K562 (cell line): ENCODE data around the gene TSEN34. TPM values are rescaled to one million over a fixed set of nuclear protein-coding genes. Genes with fewer than 3 reads are reported as not detected.

Source experiments
- CAMTA2 ChIP-seq: fragments of 250-450 bp; sonication (Bioruptor Pico); conservative IDR thresholded peaks from 2 replicates; pipeline ENCODE4 v1.5.1; 2022
- CHCHD3 ChIP-seq: fragments of 250-450 bp; sonication (Bioruptor Pico); IDR thresholded peaks from 2 replicates; pipeline ENCODE4 v2.1.2; 2022; ENCODE audit warnings: mild to moderate bottlenecking
- CHD2 ChIP-seq: IDR thresholded peaks from 2 replicates; pipeline ENCODE4 v1.6.1; 2011; ENCODE audit warnings: low read depth, low read length
- ETS1 ChIP-seq: conservative IDR thresholded peaks from 2 replicates; pipeline ENCODE4 v1.6.1; 2011; ENCODE audit warnings: low read depth, mild to moderate bottlenecking, low read length; ENCODE audit not compliant: control insufficient read depth
- HLTF ChIP-seq: fragments of 450-650 bp; IDR thresholded peaks from 2 replicates; pipeline ENCODE4 v1.6.1; 2016
- JUNB ChIP-seq: fragments of 450-650 bp; formaldehyde crosslinking; conservative IDR thresholded peaks from 2 replicates; pipeline ENCODE4 v1.4.0; 2020; ENCODE audit warnings: mild to moderate bottlenecking
- KLF13 ChIP-seq: fragments of 450-650 bp; IDR thresholded peaks from 2 replicates; pipeline ENCODE4 v1.6.1; 2016; ENCODE audit warnings: missing genetic modification characterization, low read depth, mild to moderate bottlenecking, missing compliant biosample characterization, moderate library complexity, borderline replicate concordance
- ZNF592 ChIP-seq: fragments of 450-650 bp; IDR thresholded peaks from 2 replicates; pipeline ENCODE4 v1.6.1; 2017; ENCODE audit warnings: antibody characterized with exemption, mild to moderate bottlenecking
- ZSCAN32 ChIP-seq: fragments of 450-650 bp; formaldehyde crosslinking; IDR thresholded peaks from 2 replicates; pipeline ENCODE4 v1.4.0; 2020; ENCODE audit warnings: mild to moderate bottlenecking, moderate library complexity
- polyA plus RNA-seq, 8 experiments: library from polyadenylated mRNA; depleted of rRNA in 4 of 8; stranded (reverse) in 5 of 8; unstranded in 3 of 8; fragments of >200 nt; fragmentation: Nextera tagmentation in 2 of 8; fragmentation: Illumina TruSeq in 1 of 8; extraction: Ambion mirVana in 2 of 8; extraction: Trizol in 1 of 8; gene quantifications; 2 replicates each; pipeline versions ENCODE4 v1.2.1 to v1.2.3, GENCODE V29; 2011 to 2014; ENCODE audit warnings: inconsistent platforms in 1 of 8, missing spikeins in 1 of 8
- total RNA-seq, 7 experiments: library from RNA; depleted of rRNA in 6 of 7; stranded (reverse); fragments of >200 nt in 6 of 7; fragmentation: Illumina TruSeq in 2 of 7; extraction: Trizol in 2 of 7; gene quantifications; 2 replicates each; pipeline versions ENCODE4 v1.2.1 to v1.2.3, GENCODE V29; 2011 to 2021; ENCODE audit warnings: low replicate concordance in 1 of 7

Gene TSEN34
- total and polyA plus RNA-seq, 9 of the 15 experiments (the other 6 are each of a cell fraction or from before 2014, with no cell fraction given), result 3.1 to 57.6 (median 29.5) TPM

- peak; percentile 53; the same call in 1 of the 2 replicates for TF ChIP-seq ZNF592
- no peak for TF ChIP-seq KLF13
- TF ChIP-seq CAMTA2, result no peak
- 0 out of 2 replicates have a peak, but pooled peaks have one; percentile 16 for TF ChIP-seq HLTF
- TF ChIP-seq CHCHD3 (CRISPR knock-in tag), result no peak
- TF ChIP-seq ZSCAN32 (CRISPR knock-in tag), result no peak
- TF ChIP-seq JUNB (CRISPR knock-in tag), result no peak
- no peak for TF ChIP-seq ETS1
- no peak for TF ChIP-seq CHD2
These were observed 10.1 kb downstream of the TSEN34 start (continued) for GRCh38 chr19:54201172-54201701.
